Adrenal gland (tissue), 5 donors: ENCODE measurements around the gene PCDH9.

ENCODE experiments used
- POLR2A ChIP-seq, 2 donors: fragments of 450-650 bp; IDR thresholded peaks; one replicate each; pipeline ENCODE4 v1.6.1; 2017; ENCODE audit warnings: antibody characterized with exemption in 2 of 2, mild to moderate bottlenecking in 2 of 2, moderate library complexity in 1 of 2
- TF ChIP-seq, protein P1 (sequence below), 6 experiments: fragments of 450-650 bp in 4 of 6; fragments of 200-600 bp in 2 of 6; sonication (generic) in 1 of 6; IDR thresholded peaks; 1 replicate in 5 of 6; 2 replicates in 1 of 6; pipeline versions ENCODE4 v1.5.1 to v1.8.0; 2016 to 2021; ENCODE audit warnings: antibody characterized with exemption in 6 of 6, mild to moderate bottlenecking in 2 of 6, moderate library complexity in 1 of 6
- donor health status: DM: no; HTN: no; CAD: no.

GRCh38 chr13:66468656-66469055, 761.5 kb downstream of the PCDH9 start:
- TF ChIP-seq, protein P1, sequence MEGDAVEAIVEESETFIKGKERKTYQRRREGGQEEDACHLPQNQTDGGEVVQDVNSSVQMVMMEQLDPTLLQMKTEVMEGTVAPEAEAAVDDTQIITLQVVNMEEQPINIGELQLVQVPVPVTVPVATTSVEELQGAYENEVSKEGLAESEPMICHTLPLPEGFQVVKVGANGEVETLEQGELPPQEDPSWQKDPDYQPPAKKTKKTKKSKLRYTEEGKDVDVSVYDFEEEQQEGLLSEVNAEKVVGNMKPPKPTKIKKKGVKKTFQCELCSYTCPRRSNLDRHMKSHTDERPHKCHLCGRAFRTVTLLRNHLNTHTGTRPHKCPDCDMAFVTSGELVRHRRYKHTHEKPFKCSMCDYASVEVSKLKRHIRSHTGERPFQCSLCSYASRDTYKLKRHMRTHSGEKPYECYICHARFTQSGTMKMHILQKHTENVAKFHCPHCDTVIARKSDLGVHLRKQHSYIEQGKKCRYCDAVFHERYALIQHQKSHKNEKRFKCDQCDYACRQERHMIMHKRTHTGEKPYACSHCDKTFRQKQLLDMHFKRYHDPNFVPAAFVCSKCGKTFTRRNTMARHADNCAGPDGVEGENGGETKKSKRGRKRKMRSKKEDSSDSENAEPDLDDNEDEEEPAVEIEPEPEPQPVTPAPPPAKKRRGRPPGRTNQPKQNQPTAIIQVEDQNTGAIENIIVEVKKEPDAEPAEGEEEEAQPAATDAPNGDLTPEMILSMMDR (IDR thresholded peaks at IDR 0.05), result no peak
- no peak for TF ChIP-seq POLR2A (IDR thresholded peaks at IDR 0.05)
